ENCODE results near the gene TTLL8. TPM values are rescaled to one million over a fixed set of nuclear protein-coding genes. Genes with fewer than 3 reads are reported as not detected.
A peak's percentile ranks its signal among the peaks of the same experiment; 100 is the strongest.
"Not testable (repeated sequence)": the region's sequence is repeated elsewhere in the genome, so short reads cannot be mapped to it uniquely, and the experiment has no call there.

TTLL8 gene
- total RNA-seq, 1 experiment from 2014 or later: not detected

DNA sequence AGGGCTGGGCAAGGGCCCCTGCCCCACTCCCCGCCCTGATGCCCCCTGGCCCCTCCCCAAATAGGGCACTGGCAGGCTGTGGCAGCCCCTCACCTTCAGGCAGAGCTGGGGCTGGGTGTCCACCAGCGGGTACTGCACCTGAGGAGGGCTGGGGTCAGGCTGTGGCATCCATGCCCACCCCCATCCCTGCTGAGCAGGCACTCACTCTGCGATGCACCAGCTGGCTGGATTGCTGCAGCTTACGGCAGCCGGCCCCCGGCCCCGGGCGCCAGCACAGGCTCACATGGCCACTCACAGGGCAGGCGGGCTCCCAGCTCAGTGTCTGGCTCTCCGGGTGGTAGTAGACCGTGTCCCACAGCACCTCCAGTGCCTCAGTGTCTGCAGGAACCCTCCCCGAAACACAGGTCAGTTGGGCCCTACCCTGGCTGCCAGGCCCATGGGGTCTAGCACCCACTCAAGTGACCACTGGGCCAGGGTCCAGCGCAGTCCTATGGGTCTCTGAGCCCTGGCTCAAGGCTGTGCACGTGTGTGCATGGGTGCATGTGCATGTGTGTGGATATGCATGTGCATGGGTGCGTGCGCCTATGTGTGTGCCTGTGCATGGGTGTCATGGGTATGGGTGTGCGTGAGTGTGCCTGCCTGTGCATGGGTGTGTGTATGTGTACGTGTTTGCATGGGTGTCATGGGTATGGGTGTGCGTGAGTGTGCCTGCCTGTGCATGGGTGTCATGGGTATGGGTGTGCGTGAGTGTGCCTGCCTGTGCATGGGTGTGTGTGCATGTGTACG, 60.0 kb downstream of the TTLL8 start:
- Histone ChIP-seq H3K27ac (no peak overlapping the region), H3K27me3 (replicated peaks) (no peaks in the 10 kb centered on the region), H3K9me3 (replicated peaks) (no peaks in the 10 kb centered on the region), H3K36me3 (no peaks in the 10 kb centered on the region), H3K4me3 (no peak overlapping the region), H3K4me1 (replicated peaks) (no peaks in the 10 kb centered on the region)
- no peak for DNase-seq (ENCODE audit: low read depth in 1 of 2, low spot score in 2 of 2)

DNA sequence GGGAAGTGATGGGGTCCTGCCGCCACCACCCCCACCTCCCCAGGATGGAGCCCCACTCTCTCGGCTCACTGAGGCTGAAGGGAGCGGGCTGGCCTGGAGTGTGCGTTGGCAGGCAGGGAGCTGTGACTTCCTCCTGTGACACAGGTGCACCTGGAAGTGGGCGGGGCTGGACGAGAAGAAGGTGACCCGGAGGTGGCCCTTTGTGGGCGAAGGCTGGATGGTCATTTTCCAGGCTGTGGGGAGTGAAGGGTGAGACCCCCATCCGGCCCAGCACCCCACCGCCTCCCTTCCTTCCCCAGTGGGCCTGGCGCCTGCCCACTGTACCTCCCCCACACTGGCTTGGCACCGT, 60.9 kb downstream of the TTLL8 start:
- H3K27me3 ChIP-seq (replicated peaks): no peaks in the 10 kb centered on the region
- no peak for DNase-seq (ENCODE audit: low read depth in 1 of 2, low spot score in 2 of 2)

DNA sequence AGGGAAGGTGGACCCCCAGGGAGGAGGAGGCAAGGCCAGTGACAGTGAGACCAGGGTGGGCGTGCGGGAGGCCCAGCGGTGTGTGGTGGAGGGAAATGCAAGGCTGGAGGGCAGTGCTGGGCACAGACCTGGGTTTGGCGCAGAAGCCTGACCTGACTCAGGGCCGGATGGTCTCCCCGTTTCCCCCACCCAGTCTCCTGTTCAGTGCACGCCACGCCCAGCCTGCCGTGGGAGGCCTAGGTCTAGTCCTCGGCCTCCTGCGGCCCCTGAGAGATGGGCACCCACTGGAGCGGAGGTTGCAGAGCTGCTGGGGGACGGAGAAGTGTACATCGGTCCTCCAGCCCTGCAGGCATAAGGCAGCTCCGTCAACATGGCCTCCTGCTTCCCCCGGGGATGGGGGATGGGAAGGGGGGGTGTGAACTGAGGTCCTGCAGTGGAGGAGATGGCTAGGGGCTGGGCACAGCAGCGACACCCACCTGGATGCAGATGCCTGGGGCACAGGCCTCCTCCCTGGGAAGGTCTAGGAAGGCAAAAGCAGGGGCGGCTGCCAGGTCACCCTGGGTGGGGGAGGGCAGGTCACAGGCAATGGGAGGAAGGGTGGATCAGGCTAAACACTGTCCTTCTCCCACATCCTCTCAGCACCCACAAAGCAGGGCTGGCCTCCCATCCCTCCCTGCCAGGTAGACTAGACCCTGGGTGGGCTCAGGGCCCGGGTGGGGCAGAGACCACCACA, 61.4 kb downstream of the TTLL8 start:
- DNase-seq (ENCODE audit: low read depth in 1 of 2, low spot score in 2 of 2): no peak
- no peak overlapping the region for H3K4me3 ChIP-seq
- H3K9me3 ChIP-seq (replicated peaks): no peaks in the 10 kb centered on the region
- H3K4me1 ChIP-seq (replicated peaks): no peaks in the 10 kb centered on the region
- no peaks in the 10 kb centered on the region for H3K36me3 ChIP-seq
- no peaks in the 10 kb centered on the region for H3K27me3 ChIP-seq (replicated peaks)
- no peak overlapping the region for H3K27ac ChIP-seq

More for the DNA sequence above, 60.9 kb downstream of the TTLL8 start:
- Histone ChIP-seq H3K27ac (no peak overlapping the region), H3K9me3 (replicated peaks) (no peaks in the 10 kb centered on the region), H3K36me3 (no peaks in the 10 kb centered on the region), H3K4me1 (replicated peaks) (no peaks in the 10 kb centered on the region), H3K4me3 (no peak overlapping the region)

DNA sequence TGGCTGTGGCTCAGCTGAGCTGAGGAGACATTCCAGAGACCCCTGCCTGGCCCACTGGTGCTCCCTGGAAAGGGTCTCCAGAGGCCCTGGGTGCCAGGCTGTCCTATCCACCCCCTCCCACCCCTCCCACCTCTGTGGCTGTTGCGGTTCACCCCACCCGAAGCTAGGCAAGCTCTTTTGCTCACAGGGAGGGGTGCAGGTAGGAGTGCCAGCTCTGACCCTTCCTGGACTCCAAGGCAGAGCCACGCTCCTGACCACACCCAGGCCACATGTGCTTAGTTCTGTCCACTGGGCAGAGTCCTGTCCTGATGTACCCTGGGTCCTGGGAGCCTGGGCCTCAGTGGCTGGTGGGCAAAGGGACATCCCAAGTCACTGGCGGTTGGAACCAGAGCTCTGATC, 62.0 kb downstream of the TTLL8 start:
- Histone ChIP-seq H3K9me3 (replicated peaks) (0 out of 2 replicates have a peak, but pooled peaks cover 1% of the 10 kb centered on the region), H3K27me3 (replicated peaks) (no peaks in the 10 kb centered on the region), H3K4me1 (replicated peaks) (no peaks in the 10 kb centered on the region), H3K36me3 (no peaks in the 10 kb centered on the region), H3K27ac (no peak overlapping the region), H3K4me3 (no peak overlapping the region)
- no peak for DNase-seq (ENCODE audit: low read depth in 1 of 2, low spot score in 2 of 2)

DNA sequence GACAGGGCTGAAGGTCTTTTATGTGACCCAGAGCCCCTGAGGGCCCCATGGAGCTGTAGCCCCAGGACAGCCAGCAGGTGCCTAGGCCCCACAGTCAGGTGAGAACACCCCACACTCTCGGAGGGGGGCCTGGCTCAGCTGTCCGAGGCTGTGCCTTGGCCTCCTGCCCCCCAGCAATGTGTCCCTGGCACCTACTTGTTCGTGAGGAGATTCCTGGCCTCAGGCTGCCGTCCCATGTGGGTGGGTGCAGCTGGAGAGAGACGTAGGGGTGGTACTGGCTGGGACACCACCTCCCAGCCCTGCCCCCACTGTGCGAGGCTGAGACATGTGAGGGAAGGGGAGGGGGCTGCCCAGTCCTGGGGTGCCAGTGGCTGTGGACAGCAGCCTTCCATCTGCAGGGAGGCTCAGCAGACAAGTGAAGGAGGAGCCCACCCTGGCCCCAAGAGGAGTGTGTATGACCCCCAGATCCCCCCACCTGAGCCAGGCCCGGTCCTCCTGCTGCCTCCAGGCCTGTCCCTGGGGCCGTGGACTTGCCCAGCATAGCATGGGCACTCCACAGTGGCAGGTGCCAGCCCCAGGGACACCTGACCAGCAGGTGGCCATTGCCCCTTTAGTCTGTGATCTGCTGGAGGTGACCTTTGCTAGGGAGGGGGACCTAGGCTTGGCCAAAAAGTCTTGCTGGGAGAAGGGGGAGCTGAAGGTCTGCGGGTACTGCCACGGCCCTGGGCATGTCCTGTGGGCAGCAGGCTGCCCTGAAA, 62.6 kb downstream of the TTLL8 start:
- no peaks in the 10 kb centered on the region for H3K36me3 ChIP-seq
- H3K4me1 ChIP-seq (replicated peaks): no peaks in the 10 kb centered on the region
- no peaks in the 10 kb centered on the region for H3K27me3 ChIP-seq (replicated peaks)
- DNase-seq (ENCODE audit: low read depth in 1 of 2, low spot score in 2 of 2): no peak
- no peak overlapping the region for H3K4me3 ChIP-seq
- no peak overlapping the region for H3K27ac ChIP-seq
- 0 out of 2 replicates have a peak, but pooled peaks cover 4% of the 10 kb centered on the region for H3K9me3 ChIP-seq (replicated peaks)

DNA sequence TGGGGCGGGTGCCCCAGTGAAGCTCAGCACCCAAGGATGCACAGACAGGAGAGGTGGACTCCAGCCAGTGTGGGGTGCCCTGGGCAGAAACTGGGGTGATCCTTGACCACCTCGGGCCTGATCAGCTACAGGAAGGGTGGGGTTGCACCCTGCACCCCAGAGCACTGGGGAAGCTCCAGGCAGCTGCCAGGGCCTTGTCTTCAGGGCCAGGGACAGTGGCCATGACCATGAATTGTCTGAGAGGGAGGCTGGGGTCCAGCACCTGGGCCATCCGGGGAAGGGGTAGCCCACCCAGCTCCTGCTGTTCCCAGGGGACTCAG, 63.1 kb downstream of the TTLL8 start:
- Histone ChIP-seq H3K4me3 (no peak overlapping the region), H3K4me1 (replicated peaks) (no peaks in the 10 kb centered on the region), H3K27ac (no peak overlapping the region), H3K27me3 (replicated peaks) (no peaks in the 10 kb centered on the region), H3K36me3 (no peaks in the 10 kb centered on the region), H3K9me3 (replicated peaks) (0 out of 2 replicates have a peak, but pooled peaks cover 4% of the 10 kb centered on the region)
- DNase-seq (ENCODE audit: low read depth in 1 of 2, low spot score in 2 of 2): no peak

DNA sequence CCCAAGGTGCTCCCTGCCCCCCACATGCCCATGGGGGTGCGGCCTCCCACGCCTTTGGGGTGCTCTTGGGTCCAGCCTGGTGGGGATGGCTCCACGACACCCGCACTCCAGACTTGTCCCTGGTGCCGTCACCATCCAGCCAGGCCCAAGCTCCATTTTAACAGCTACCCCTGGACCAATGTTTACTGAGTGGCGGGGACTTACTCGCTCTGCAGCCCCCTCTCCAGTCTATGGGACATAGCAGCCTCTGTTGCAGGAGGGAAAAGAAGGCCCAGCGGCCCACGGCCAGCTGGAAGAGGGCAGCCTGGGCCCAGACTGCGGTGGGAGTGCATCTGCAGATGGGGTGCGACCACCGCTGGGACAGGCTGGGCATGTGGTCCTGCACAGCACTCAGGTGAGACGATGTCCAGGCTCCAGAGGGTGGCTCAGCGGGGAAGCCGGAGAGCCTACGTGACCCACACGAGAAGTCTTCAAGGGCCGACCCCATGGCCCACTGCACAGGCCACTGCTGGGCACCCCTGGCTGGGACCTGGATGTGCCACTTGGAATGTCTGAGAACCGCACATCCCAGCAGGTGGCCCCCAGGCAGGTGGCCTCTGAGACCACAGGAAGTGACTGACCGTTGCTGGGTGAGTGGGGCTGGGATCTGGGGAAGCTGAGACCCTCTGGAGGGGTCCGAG, 63.6 kb downstream of the TTLL8 start:
- no peak overlapping the region for H3K27ac ChIP-seq
- DNase-seq (ENCODE audit: low read depth in 1 of 2, low spot score in 2 of 2): no peak
- 0 out of 2 replicates have a peak, but pooled peaks cover 4% of the 10 kb centered on the region for H3K9me3 ChIP-seq (replicated peaks)
- H3K27me3 ChIP-seq (replicated peaks): no peaks in the 10 kb centered on the region
- no peaks in the 10 kb centered on the region for H3K4me1 ChIP-seq (replicated peaks)
- no peaks in the 10 kb centered on the region for H3K36me3 ChIP-seq
- H3K4me3 ChIP-seq: no peak overlapping the region

DNA sequence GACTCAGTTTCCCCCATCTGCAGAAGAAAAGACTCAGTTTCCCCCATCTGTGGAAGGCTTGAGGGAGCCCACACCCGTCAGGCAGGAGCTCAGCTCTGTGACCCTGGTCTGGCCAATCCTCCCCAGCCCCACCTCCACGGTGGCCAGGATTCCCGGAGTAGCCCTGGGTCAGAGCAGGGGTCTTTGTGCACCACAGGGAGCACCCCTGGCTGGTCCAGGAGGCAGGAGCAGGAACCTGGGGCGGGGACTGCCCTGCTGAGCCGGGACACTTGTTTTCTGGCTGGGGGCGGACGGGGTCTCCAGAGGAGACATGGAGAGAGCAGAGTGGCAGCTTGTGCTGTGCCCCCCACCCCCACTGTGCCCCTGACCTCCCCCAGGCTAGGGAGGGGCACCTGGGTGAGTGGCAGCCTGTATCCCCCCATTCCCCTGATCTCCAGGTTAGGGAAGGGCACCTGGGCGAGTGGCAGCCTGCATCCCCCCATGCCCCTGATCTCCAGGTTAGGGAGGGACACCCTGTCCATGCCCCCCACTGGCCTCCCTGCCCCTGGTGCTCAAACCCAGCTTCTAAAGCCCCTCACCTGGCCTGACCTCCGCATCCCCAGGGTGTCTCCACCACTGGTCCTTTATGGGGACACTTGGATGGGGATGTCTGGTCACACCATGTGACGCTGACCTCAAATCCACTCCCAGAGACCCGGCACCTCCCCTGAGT, 64.3 kb downstream of the TTLL8 start:
- H3K27me3 ChIP-seq (replicated peaks): no peaks in the 10 kb centered on the region
- H3K4me3 ChIP-seq: no peak overlapping the region
- no peaks in the 10 kb centered on the region for H3K36me3 ChIP-seq
- 0 out of 2 replicates have a peak, but pooled peaks cover 4% of the 10 kb centered on the region for H3K9me3 ChIP-seq (replicated peaks)
- H3K27ac ChIP-seq: no peak overlapping the region
- no peaks in the 10 kb centered on the region for H3K4me1 ChIP-seq (replicated peaks)
- no peak for DNase-seq (ENCODE audit: low read depth in 1 of 2, low spot score in 2 of 2)

DNA sequence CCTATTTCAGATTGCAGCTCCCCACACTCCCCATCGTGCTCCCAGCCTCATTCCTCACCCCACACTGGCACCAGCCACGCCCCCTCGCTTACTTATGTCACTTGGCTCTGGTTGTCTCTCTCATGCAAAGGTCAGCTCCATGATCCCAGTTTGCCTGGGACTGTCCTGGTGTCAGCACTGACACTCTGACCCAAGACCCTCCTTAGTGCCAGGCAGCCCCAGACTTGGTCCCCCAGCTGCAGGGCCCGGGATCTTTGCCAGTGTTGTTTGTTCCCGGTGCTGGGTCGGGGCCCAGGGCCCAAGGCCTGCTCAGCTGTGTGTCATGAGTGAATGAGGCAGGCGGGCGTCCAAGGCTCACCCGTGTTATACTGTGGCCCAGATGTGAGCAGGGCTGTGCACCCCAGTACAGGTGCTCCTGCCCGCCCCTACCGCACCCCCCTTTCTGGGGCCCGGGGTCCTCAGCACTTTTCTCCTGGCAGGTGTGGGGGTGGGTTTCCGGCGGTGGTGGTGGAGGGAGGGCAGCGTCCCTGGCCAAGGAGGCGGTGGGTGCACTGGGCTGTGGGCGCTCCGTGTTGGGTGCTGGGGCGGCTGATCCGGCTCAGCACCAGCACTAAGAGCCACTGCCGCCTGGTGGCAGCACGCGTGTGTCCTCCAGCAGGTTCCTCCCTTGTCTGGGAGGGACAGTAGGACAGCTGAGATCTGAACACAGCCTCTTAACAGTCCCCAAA, 65.0 kb downstream of the TTLL8 start:
- no peaks in the 10 kb centered on the region for H3K27me3 ChIP-seq (replicated peaks)
- 0 out of 2 replicates have a peak, but pooled peaks cover 4% of the 10 kb centered on the region for H3K9me3 ChIP-seq (replicated peaks)
- H3K4me1 ChIP-seq (replicated peaks): no peaks in the 10 kb centered on the region
- H3K4me3 ChIP-seq: no peak overlapping the region
- H3K36me3 ChIP-seq: no peaks in the 10 kb centered on the region
- no peak overlapping the region for H3K27ac ChIP-seq
- peak in 1 of 2 experiments; percentile 53 for DNase-seq (ENCODE audit: low read depth in 1 of 2, low spot score in 2 of 2)

DNA sequence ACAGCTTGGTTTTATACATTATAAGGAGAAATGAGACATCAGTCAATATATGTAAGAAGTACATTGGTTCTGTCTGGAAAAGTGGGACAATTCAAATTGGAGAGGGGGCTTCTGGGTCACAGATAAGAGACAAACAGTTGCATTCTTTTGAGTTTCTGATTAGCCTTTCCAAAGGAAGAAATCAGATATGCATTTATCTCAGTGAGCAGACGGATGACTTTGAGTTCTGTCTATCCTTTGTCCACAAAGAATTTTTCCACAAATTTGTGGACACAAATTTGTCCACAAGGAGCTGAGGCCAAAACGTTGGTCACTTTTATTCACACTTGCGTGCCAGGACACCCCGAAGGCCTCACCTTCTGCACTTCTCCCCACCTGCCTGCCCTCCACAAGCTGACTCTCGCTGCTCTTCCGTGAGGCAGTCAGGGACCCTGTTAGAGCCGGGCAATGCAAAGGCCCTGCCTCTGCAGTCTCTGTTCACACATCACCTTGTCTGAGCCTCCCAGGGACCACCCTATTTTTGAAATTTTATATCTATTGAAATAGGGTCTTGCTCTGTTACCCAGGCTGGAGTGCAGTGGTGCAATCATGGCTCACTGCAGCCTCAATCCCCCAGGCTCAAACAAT, 66.1 kb downstream of the TTLL8 start:
- peaks cover 4% of the 10 kb centered on the region; the same call in 1 of the 2 replicates for H3K9me3 ChIP-seq (replicated peaks)
- DNase-seq (ENCODE audit: low read depth in 1 of 2, low spot score in 2 of 2): no peak
- no peaks in the 10 kb centered on the region for H3K27me3 ChIP-seq (replicated peaks)
- H3K4me3 ChIP-seq: no peak overlapping the region
- H3K27ac ChIP-seq: no peak overlapping the region
- no peaks in the 10 kb centered on the region for H3K4me1 ChIP-seq (replicated peaks)
- no peaks in the 10 kb centered on the region for H3K36me3 ChIP-seq

DNA sequence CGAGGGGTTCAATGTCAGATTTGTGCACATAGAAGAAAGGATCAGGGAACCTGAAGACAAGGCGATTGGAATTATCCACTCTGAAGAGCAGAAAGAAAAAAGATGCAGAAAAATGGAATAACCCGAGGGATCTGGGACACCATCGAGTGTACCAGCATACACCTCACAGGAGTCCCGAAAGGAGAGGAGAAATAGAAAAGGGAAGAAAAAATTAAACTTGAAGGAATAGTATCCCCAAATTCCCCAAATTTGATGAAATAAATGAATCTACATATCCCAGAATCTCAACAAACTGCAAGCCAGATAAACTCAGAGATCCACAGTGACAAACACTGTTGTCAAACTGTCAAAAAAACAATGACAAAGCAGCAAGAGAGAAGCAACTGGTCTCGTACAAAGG, 66.9 kb downstream of the TTLL8 start:
- Histone ChIP-seq H3K4me1 (replicated peaks) (no peaks in the 10 kb centered on the region), H3K27ac (no peak overlapping the region), H3K36me3 (no peaks in the 10 kb centered on the region), H3K4me3 (no peak overlapping the region), H3K27me3 (replicated peaks) (no peaks in the 10 kb centered on the region), H3K9me3 (replicated peaks) (peaks cover 8% of the 10 kb centered on the region)
- DNase-seq (ENCODE audit: low read depth in 1 of 2, low spot score in 2 of 2): no peak

DNA sequence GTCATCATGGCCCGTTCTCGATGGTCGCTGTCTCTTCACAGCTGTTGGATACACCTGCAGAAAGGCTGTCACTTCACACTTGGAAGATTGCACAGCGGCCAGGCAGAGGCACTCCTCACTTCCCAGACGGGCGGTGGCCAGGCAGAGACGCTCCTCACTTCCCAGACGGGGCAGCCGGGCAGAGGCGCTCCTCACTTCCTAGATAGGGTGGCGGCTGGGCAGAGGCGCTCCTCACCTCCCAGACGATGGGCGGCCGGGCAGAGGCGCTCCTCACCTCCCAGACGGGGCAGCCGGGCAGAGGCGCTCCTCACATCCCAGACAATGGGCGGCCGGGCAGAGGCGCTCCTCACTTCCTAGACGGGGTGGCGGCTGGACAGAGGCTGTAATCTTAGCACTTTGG, 68.3 kb downstream of the TTLL8 start:
- peaks cover 12% of the 10 kb centered on the region for H3K9me3 ChIP-seq (replicated peaks)
- H3K4me1 ChIP-seq (replicated peaks); H3K27me3 ChIP-seq (replicated peaks); H3K36me3 ChIP-seq; H3K27ac ChIP-seq; DNase-seq (ENCODE audit: low read depth in 1 of 2, low spot score in 2 of 2); H3K4me3 ChIP-seq: not testable (repeated sequence)
